Superior temporal gyrus (tissue), 1 donor: ENCODE measurements around the gene PSTPIP1.

Experiments used
- DNase-seq: peaks from one replicate; pipeline ENCODE4 v3.0.0-alpha.2; 2016; ENCODE audit errors: extremely low spot score

Gene PSTPIP1

DNA sequence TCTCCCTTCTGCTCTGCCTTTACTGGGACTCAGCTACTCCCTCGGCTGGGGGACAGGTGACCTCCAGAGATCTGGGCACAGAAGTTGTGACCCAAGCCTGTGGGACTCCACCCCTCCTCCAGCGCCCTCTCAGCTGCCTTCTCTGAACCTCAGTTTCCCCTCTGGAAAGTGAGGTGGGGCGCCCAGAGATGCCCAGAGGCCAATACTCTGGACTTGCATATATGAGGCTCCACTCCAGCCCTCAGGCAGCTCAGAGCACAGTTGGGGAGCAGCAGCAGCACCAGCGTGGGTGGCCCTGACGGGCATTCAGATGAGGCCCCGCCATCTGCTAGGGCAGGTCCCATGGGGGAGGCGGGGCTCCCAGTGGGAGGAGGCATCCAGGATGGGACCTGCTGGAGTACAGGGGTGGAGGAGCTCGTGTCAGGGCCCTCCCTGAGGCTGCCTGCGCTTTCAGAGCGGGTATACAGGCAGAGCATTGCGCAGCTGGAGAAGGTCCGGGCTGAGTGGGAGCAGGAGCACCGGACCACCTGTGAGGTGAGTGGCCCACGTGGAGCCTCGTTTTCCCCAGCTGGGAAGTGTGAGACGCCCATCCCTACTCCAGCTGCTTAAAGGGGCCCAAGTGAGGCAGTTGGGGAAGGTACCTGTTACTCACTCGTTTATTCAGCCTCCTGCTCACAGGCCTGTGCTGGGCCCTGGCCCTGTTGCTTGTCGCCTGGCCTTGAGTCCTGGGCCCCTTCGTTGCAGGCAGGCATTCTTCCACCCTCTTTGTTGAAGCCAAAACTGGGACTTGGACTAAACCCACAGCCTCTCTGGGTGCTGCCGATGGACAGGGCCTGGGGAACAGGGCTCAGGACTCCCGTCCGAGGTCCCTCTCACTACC, 35.4 kb downstream of the PSTPIP1 start:
- no peak for DNase-seq

- DNase-seq: no peak
Observed at GRCh38 chr15:77030928-77031375, 36.0 kb downstream of the PSTPIP1 start.

GRCh38 chr15:77031376-77032050, 36.6 kb downstream of the PSTPIP1 start:
- no peak for DNase-seq

DNA sequence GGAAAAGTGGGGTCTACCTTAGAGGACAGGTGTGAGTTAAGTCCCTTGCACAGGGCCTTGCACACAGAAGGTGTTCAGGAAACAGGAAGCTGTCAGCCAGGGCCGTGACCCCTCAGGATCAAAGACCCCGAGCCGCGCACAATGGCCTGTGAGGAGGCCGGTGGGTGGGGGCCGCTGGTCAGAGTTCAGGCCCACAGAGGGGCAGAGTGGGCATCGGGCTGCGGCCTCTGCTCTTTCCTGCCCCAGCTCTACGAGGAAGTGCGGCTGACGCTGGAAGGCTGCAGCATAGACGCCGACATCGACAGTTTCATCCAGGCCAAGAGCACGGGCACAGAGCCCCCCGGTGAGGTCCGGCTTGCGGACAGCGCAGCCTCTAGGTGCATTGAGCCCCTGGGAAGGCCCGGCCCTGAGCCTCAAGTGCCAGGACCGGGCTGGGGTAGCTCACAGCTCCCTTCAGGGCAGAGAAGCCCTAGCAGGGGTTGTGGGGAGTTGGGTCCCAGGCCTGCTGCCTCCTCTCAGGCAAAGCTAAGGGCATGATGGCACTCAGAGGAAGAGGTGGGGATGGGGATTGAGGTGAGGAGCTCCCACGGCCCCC, 37.2 kb downstream of the PSTPIP1 start:
- DNase-seq: no peak

DNA sequence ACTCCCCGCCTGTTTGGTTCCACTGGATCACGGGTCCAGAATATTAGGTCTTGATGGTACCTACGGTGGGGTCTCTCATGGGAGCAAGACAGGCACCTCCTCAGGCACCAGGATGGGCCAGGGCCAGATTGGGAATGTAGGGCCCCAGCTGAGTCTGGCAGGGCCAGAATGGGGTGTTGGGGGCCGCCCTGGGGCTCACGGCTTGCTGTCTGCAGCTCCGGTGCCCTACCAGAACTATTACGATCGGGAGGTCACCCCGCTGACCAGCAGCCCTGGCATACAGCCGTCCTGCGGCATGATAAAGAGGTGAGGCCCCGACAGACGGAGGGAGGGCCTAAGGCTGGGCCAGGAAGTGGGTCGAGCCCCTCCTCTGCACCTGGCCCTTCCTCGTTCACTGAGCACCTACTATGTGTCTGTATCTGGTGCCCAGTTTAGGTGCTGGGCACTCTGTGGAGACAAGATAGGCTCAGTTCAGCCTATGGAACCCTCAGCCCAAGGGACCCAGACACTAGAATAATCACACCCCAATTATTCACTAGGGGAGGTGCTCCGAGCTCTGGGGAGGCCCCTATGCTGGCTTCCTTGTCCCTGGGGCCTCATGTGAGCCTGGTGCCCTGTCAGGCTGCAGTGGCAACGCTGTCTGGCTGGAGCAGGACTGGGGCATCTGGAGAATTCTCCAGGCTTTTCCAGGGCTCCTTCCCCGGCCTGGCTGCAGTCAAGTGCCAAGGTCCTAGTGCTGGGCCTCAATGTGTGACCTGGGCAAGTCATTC, 37.9 kb downstream of the PSTPIP1 start:
- DNase-seq: no peak

GRCh38 chr15:77033417-77033728, 38.4 kb downstream of the PSTPIP1 start:
- DNase-seq: no peak

DNA sequence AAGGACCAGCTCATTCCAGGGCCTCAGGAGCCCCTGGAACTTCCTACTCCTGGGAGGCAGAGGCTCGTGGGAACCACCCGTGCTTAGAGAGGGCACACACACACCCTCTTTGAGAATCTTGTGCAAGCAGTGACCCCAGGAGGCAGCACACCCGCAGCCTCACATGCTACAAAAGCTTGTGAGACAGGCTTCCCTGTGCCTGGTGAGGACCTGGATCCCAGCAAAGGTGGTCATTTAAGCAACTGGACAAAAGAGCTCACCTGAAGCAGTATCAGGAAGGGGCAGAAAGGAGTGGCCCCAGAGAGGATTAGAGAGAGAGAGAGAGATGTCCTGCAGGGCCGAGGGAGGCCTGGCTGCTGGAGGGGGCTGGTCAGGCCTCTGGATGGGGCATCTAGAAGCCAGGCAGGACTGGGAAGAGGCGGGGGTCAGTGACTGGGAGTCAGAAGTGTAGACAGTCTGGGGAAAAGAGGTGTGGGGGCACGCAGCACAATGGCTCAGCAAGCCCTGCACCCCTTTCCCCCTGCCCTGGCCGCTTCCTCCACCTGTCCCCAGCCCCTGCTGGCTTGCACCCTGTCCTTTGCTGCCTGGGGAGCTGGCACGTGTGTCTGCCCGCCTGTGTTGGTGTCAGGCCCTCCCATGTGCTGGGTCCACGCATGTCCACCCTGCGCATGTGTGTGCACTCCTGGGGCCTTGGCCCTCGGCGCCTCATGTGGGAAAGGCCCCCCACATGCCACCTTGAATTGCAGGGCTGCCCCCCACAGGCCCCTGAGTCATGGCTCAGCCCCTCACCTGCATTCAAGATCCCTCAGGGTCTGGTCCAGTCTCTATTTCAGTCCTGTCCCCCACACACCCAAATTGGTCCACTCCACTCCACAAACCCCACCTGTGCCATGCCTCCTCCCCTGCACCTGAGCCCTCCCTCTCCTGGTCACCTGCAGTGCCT, 39.1 kb downstream of the PSTPIP1 start:
- DNase-seq: no peak

DNA sequence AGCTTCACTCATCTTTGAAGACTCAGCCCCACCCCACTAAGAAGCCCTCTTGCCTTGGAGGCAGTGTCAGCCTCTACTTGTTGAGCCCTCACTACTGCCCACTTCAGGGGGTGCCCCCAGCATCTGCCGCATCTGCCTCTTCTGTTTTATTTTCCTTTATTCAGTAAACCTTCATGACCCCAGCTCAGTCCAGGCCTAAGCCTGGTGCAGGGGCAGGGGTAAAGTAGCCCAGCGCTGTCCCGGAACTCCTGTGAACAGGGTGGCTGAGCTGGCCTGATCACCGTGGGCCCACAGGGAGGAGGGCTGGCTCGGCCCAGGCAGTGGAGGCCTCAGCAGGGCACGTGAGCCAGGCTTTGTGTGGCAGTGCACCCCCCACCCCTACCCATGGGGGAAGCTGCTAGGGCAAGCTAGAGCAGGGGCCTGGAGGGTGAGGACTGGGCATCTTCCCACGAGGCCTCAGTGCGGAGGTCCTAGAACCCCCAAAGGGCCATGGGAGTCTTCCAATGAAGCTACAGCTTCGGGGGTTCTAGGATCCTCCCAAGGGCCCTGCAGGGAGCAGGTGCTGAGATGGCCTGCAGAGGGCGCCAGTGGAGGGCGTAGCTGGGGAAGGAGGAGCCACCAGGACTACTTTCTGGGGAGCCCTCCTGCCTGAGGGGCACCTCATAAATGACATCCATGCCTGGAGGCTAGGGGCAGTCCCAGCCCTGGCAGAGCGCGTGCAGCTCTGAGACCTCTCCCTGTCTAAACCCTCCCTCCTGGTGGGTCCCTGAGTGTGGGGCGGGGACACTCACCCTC, 40.0 kb downstream of the PSTPIP1 start:
- DNase-seq: no peak

DNA sequence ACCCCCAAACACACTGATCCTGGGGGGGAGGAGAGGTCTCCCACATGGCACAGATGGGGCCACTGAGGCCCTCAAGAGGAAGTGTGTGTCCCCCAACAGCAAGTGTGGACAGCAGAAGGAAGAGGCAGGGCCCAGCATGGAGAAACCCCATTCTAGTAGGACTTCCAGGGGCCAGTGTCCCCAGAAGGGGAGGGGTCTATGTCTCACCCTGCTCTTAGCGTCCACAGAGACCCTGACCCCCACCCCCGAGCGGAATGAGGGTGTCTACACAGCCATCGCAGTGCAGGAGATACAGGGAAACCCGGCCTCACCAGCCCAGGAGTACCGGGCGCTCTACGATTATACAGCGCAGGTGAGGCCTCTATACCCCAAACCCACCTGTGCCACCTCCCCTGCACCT, 40.7 kb downstream of the PSTPIP1 start:
- DNase-seq: no peak

GRCh38 chr15:77035999-77036471, 41.1 kb downstream of the PSTPIP1 start:
- no peak for DNase-seq

GRCh38 chr15:77036537-77037387, 41.8 kb downstream of the PSTPIP1 start:
- DNase-seq: no peak

GRCh38 chr15:77037388-77038209, 42.7 kb downstream of the PSTPIP1 start:
- no peak for DNase-seq

- no peak for DNase-seq
Observed at GRCh38 chr15:77038312-77039216, 43.6 kb downstream of the PSTPIP1 start.

- no peak for DNase-seq
Observed at GRCh38 chr15:77039217-77039533, 44.2 kb downstream of the PSTPIP1 start.

GRCh38 chr15:77039848-77040247, 44.9 kb downstream of the PSTPIP1 start:
- no peak for DNase-seq

- DNase-seq: no peak
Observed at GRCh38 chr15:77040673-77041072, 45.7 kb downstream of the PSTPIP1 start.

DNA sequence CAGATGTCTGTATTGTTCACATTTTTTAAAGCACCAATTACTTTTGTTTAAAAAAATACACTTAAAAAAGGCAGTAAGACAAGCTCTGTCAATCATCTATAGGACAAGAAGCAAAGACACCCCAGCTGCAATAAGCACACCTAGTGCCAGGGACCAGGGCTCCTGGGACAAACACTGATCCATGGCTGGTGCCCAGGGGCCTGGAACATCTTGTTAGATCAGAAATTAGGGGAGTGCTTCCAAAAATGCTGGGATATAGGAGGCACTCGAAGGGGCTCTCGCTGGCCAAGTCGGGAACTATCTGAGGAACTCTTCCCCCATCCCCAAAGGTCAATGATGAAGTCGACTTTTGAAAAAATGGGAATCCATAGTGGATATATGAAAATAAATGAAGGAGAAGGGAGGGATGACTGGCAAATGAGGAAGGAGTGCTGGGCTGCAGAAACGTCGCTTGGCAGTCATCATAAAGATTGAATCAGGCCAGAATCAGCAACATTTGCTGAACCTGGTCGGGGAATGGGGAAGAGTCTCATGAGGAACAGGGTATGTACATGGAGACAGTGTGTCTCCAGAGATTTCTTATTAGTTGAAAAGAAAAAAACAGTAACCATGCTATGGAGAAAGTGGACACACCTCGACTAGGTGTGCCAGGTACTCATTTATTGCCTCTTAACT, 47.5 kb downstream of the PSTPIP1 start:
- DNase-seq: no peak
